HG03175 (cell line): Measurements from ENCODE around the gene RPL39L.
"Not testable (repeated sequence)": the region's sequence is repeated elsewhere in the genome, so short reads cannot be mapped to it uniquely, and the experiment has no call there.

Experiments used
- ATAC-seq: cut with Tn5 transposase; IDR thresholded peaks from one replicate; pipeline ENCODE4 v1.9.1; 2021; ENCODE audit warnings: mild to moderate bottlenecking, moderate library complexity; ENCODE audit not compliant: unreplicated experiment

Gene RPL39L

GRCh38 chr3:187145149-187145895 lies 6.0 kb upstream of the RPL39L start:
- no peak for ATAC-seq

- ATAC-seq = no peak
These were observed 578 bp upstream of the RPL39L start for GRCh38 chr3:187139895-187140253.

GRCh38 chr3:187136936-187137335 lies 2.4 kb downstream of the RPL39L start:
- ATAC-seq = no peak

GRCh38 chr3:187136337-187136736 lies 3.0 kb downstream of the RPL39L start:
- no peak for ATAC-seq

GRCh38 chr3:187135172-187135690 lies 4.1 kb downstream of the RPL39L start:
- not testable (repeated sequence) for ATAC-seq

- not testable (repeated sequence) for ATAC-seq
These were observed 6.1 kb downstream of the RPL39L start for GRCh38 chr3:187133181-187133580.

GRCh38 chr3:187132666-187133065 lies 6.6 kb downstream of the RPL39L start:
- no peak for ATAC-seq

GRCh38 chr3:187131981-187132380 lies 7.3 kb downstream of the RPL39L start:
- no peak for ATAC-seq

- peak; percentile 93 for ATAC-seq
These were observed 8.8 kb downstream of the RPL39L start for GRCh38 chr3:187130346-187131066.

- ATAC-seq = peak; percentile 72
These were observed 13.8 kb downstream of the RPL39L start for GRCh38 chr3:187125319-187126031.

- no peak for ATAC-seq
These were observed 17.0 kb downstream of the RPL39L start for GRCh38 chr3:187122261-187122660.

GRCh38 chr3:187120326-187120725 lies 19.0 kb downstream of the RPL39L start:
- ATAC-seq = no peak

GRCh38 chr3:187114511-187114910 lies 24.8 kb downstream of the RPL39L start:
- no peak for ATAC-seq

- no peak for ATAC-seq
These were observed 26.1 kb downstream of the RPL39L start for GRCh38 chr3:187112934-187113793.

GRCh38 chr3:187110156-187110555 lies 29.1 kb downstream of the RPL39L start:
- no peak for ATAC-seq

GRCh38 chr3:187107989-187108388 lies 31.3 kb downstream of the RPL39L start:
- no peak for ATAC-seq

- ATAC-seq = no peak
These were observed 33.6 kb downstream of the RPL39L start for GRCh38 chr3:187105700-187106099.

GRCh38 chr3:187104933-187105332 lies 34.4 kb downstream of the RPL39L start:
- no peak for ATAC-seq

GRCh38 chr3:187104342-187104741 lies 35.0 kb downstream of the RPL39L start:
- ATAC-seq = no peak

GRCh38 chr3:187103251-187103650 lies 36.0 kb downstream of the RPL39L start:
- no peak for ATAC-seq
